Esophagus (tissue), 2 donors: ENCODE data around the gene KCNT1. TPM values are rescaled to one million over a fixed set of nuclear protein-coding genes. Genes with fewer than 3 reads are reported as not detected.

Source experiments
- H3K27ac ChIP-seq, 2 donors: one replicate each; pipeline ENCODE4 v1.5.1; 2013; ENCODE audit warnings: low read depth in 2 of 2, mild to moderate bottlenecking in 2 of 2, inconsistent platforms in 1 of 2, low read length in 1 of 2, moderate library complexity in 1 of 2
- H3K27me3 ChIP-seq, 2 donors: one replicate each; pipeline ENCODE4 v1.6.1; 2013; ENCODE audit warnings: low read length in 2 of 2, control low read depth in 1 of 2, mild to moderate bottlenecking in 1 of 2; ENCODE audit not compliant: insufficient read depth in 2 of 2, control insufficient read depth in 1 of 2
- H3K36me3 ChIP-seq, 2 donors: one replicate each; pipeline ENCODE4 v1.6.1; 2013; ENCODE audit warnings: low read length in 1 of 2; ENCODE audit not compliant: control insufficient read depth in 2 of 2, insufficient read depth in 2 of 2
- H3K4me1 ChIP-seq, 2 donors: one replicate each; pipeline ENCODE4 v1.6.1; 2013; ENCODE audit warnings: low read length in 1 of 2; ENCODE audit not compliant: control insufficient read depth in 2 of 2, insufficient read depth in 2 of 2
- H3K4me3 ChIP-seq, 2 donors: one replicate each; pipeline ENCODE4 v1.5.1; 2013; ENCODE audit warnings: low read length in 2 of 2, mild to moderate bottlenecking in 2 of 2, low read depth in 1 of 2, moderate library complexity in 1 of 2
- H3K9me3 ChIP-seq, 2 donors: one replicate each; pipeline ENCODE4 v1.6.1; 2013; ENCODE audit warnings: mild to moderate bottlenecking in 2 of 2, low read depth in 1 of 2, low read length in 1 of 2, moderate library complexity in 1 of 2; ENCODE audit not compliant: control insufficient read depth in 2 of 2, insufficient read depth in 1 of 2
- WGBS, 2 donors: extraction: QIAGEN DNeasy Blood & Tissue Kit; methylation state at CpG; one replicate each; pipeline ENCODE4 v1.1.7; 2013; 5-methylcytosine and 5-hydroxymethylcytosine counted together
- polyA plus RNA-seq, 2 donors: library from polyadenylated mRNA; stranded (reverse); fragments of 200-250 nt; gene quantifications; one replicate each; pipeline ENCODE4 v1.2.3, GENCODE V29; 2013
- donor health status: healthy with polysubstance abuse.
- donor health status: Bipolar disorder and iron deficiency.

The KCNT1 gene
- polyA plus RNA-seq, 2 donors = 0.06 to 0.14 TPM

- H3K36me3 ChIP-seq = no peaks in the 10 kb centered on the region
- no peak overlapping the region for H3K27ac ChIP-seq
- no peaks in the 10 kb centered on the region for H3K9me3 ChIP-seq
- no peaks in the 10 kb centered on the region for H3K27me3 ChIP-seq
- no peak overlapping the region for H3K4me3 ChIP-seq
- H3K4me1 ChIP-seq = no peaks in the 10 kb centered on the region
- WGBS, 2 donors = 78 to 80% methylated on average over 21 of the region's 21 CpGs
Observed at GRCh38 chr9:135780626-135781025, 78.6 kb downstream of the KCNT1 start.

GRCh38 chr9:135782946-135783345, 81.0 kb downstream of the KCNT1 start:
- H3K36me3 ChIP-seq = no peaks in the 10 kb centered on the region
- H3K27ac ChIP-seq = no peak overlapping the region
- no peak overlapping the region for H3K4me3 ChIP-seq
- H3K4me1 ChIP-seq = no peaks in the 10 kb centered on the region
- WGBS, 2 donors = 86 to 88% methylated on average over 24 of the region's 24 CpGs
- no peaks in the 10 kb centered on the region for H3K27me3 ChIP-seq
- H3K9me3 ChIP-seq = no peaks in the 10 kb centered on the region

- H3K36me3 ChIP-seq = no peaks in the 10 kb centered on the region
- no peaks in the 10 kb centered on the region for H3K9me3 ChIP-seq
- H3K4me1 ChIP-seq = no peaks in the 10 kb centered on the region
- H3K27me3 ChIP-seq = no peaks in the 10 kb centered on the region
- H3K4me3 ChIP-seq = no peak overlapping the region
- no peak overlapping the region for H3K27ac ChIP-seq
- 80 to 85% methylated on average over 30 of the region's 30 CpGs for WGBS, 2 donors
Observed at GRCh38 chr9:135783540-135784245, 81.7 kb downstream of the KCNT1 start.

- H3K27ac ChIP-seq = no peak overlapping the region
- H3K9me3 ChIP-seq = no peaks in the 10 kb centered on the region
- no peaks in the 10 kb centered on the region for H3K36me3 ChIP-seq
- no peaks in the 10 kb centered on the region for H3K4me1 ChIP-seq
- 78 to 79% methylated on average over 22 of the region's 22 CpGs for WGBS, 2 donors
- H3K4me3 ChIP-seq = no peak overlapping the region
- H3K27me3 ChIP-seq = no peaks in the 10 kb centered on the region
Observed at GRCh38 chr9:135785013-135785575, 83.1 kb downstream of the KCNT1 start.

GRCh38 chr9:135786146-135786690, 84.2 kb downstream of the KCNT1 start:
- Histone ChIP-seq H3K4me3 (no peak overlapping the region), H3K9me3 (no peaks in the 10 kb centered on the region), H3K4me1 (no peaks in the 10 kb centered on the region), H3K36me3 (no peaks in the 10 kb centered on the region), H3K27me3 (no peaks in the 10 kb centered on the region), H3K27ac (no peak overlapping the region)
- WGBS, 2 donors = 83 to 84% methylated on average over 38 to 44 of the region's 44 CpGs

- no peak overlapping the region for H3K27ac ChIP-seq
- no peaks in the 10 kb centered on the region for H3K36me3 ChIP-seq
- no peaks in the 10 kb centered on the region for H3K4me1 ChIP-seq
- H3K27me3 ChIP-seq = no peaks in the 10 kb centered on the region
- H3K9me3 ChIP-seq = no peaks in the 10 kb centered on the region
- 70 to 71% methylated on average over 16 of the region's 16 CpGs for WGBS, 2 donors
- H3K4me3 ChIP-seq = no peak overlapping the region
Observed at GRCh38 chr9:135787317-135787716, 85.3 kb downstream of the KCNT1 start.

GRCh38 chr9:135787776-135788575, 86.0 kb downstream of the KCNT1 start:
- Histone ChIP-seq H3K27me3 (no peaks in the 10 kb centered on the region), H3K4me1 (no peaks in the 10 kb centered on the region), H3K27ac (no peak overlapping the region), H3K9me3 (no peaks in the 10 kb centered on the region), H3K36me3 (no peaks in the 10 kb centered on the region), H3K4me3 (no peak overlapping the region)
- WGBS, 2 donors = 80 to 82% methylated on average over 36 to 38 of the region's 38 CpGs

- no peaks in the 10 kb centered on the region for H3K9me3 ChIP-seq
- no peaks in the 10 kb centered on the region for H3K36me3 ChIP-seq
- 73 to 75% methylated on average over 36 of the region's 36 CpGs for WGBS, 2 donors
- H3K27ac ChIP-seq = no peak overlapping the region
- H3K4me3 ChIP-seq = no peak overlapping the region
- no peaks in the 10 kb centered on the region for H3K27me3 ChIP-seq
- H3K4me1 ChIP-seq = no peaks in the 10 kb centered on the region
Observed at GRCh38 chr9:135788576-135789300, 86.8 kb downstream of the KCNT1 start.

- Histone ChIP-seq H3K27ac (no peak overlapping the region), H3K4me3 (no peak overlapping the region), H3K27me3 (no peaks in the 10 kb centered on the region), H3K36me3 (no peaks in the 10 kb centered on the region), H3K9me3 (no peaks in the 10 kb centered on the region), H3K4me1 (no peaks in the 10 kb centered on the region)
- 72 to 81% methylated on average over 13 of the region's 13 CpGs for WGBS, 2 donors
Observed at GRCh38 chr9:135789838-135790291, 87.9 kb downstream of the KCNT1 start.
